Astrocyte (in vitro differentiated cells and primary cell): ENCODE data around the gene NXPH3. TPM values are rescaled to one million over a fixed set of nuclear protein-coding genes. Genes with fewer than 3 reads are reported as not detected.

Experiments
- DNase-seq: peaks from one replicate; pipeline ENCODE4 v3.0.0-alpha.2; 2010; ENCODE audit warnings: low read depth
- FAIRE-seq: peaks from 2 replicates; lab custom pipeline; 2011; peaks lifted over from hg19 to GRCh38; lab: Jason Lieb, UNC
- H2AFZ ChIP-seq: 2 replicates; pipeline ENCODE4 v1.6.0; 2012; ENCODE audit warnings: low read depth, low read length, inconsistent platforms
- H3K27ac ChIP-seq: 2 replicates; pipeline ENCODE4 v1.5.1; 2011; ENCODE audit warnings: low read depth, low read length, inconsistent platforms
- H3K27me3 ChIP-seq: 2 replicates; pipeline ENCODE4 v1.6.0; 2011; ENCODE audit warnings: low read length, inconsistent platforms; ENCODE audit not compliant: insufficient read depth
- H3K36me3 ChIP-seq: 2 replicates; pipeline ENCODE4 v1.5.1; 2011; ENCODE audit warnings: low read length, inconsistent platforms; ENCODE audit not compliant: insufficient read depth
- H3K4me1 ChIP-seq: 2 replicates; pipeline ENCODE4 v1.5.1; 2011; ENCODE audit warnings: low read length, inconsistent platforms; ENCODE audit not compliant: insufficient read depth
- H3K4me2 ChIP-seq: 2 replicates; pipeline ENCODE4 v1.6.0; 2012; ENCODE audit warnings: low read length, inconsistent platforms
- H3K4me3 ChIP-seq: 2 replicates; pipeline ENCODE4 v1.5.1; 2011; ENCODE audit warnings: low read depth, mild to moderate bottlenecking, low read length, inconsistent platforms; ENCODE audit not compliant: insufficient read depth
- H3K79me2 ChIP-seq: 2 replicates; pipeline ENCODE4 v1.6.0; 2012; ENCODE audit warnings: mild to moderate bottlenecking, low read length, inconsistent platforms; ENCODE audit not compliant: insufficient read depth
- H3K9ac ChIP-seq: 2 replicates; pipeline ENCODE4 v1.6.0; 2012; ENCODE audit warnings: mild to moderate bottlenecking, low read length, inconsistent platforms
- H3K9me3 ChIP-seq: 2 replicates; pipeline ENCODE4 v1.5.1; 2012; ENCODE audit warnings: low read depth, mild to moderate bottlenecking, low read length, inconsistent platforms; ENCODE audit not compliant: insufficient read depth
- H4K20me1 ChIP-seq: 2 replicates; pipeline ENCODE4 v1.6.0; 2012; ENCODE audit warnings: low read length, inconsistent platforms; ENCODE audit not compliant: insufficient read depth
- H3K27ac Mint-ChIP-seq: one replicate; pipeline ENCODE4 v1.8.0; 2021; ENCODE audit warnings: mild to moderate bottlenecking, mixed read lengths; ENCODE audit not compliant: unreplicated experiment
- H3K27me3 Mint-ChIP-seq: one replicate; pipeline ENCODE4 v1.8.0; 2021; ENCODE audit warnings: low read depth, mixed read lengths; ENCODE audit not compliant: unreplicated experiment
- H3K36me3 Mint-ChIP-seq: one replicate; pipeline ENCODE4 v1.8.0; 2021; ENCODE audit warnings: low read depth, mixed read lengths; ENCODE audit not compliant: unreplicated experiment
- H3K4me1 Mint-ChIP-seq: one replicate; pipeline ENCODE4 v1.8.0; 2021; ENCODE audit warnings: low read depth, mixed read lengths; ENCODE audit not compliant: unreplicated experiment
- H3K4me3 Mint-ChIP-seq: one replicate; pipeline ENCODE4 v1.8.0; 2021; ENCODE audit warnings: mild to moderate bottlenecking, moderate library complexity, mixed read lengths; ENCODE audit not compliant: unreplicated experiment
- H3K9me3 Mint-ChIP-seq: one replicate; pipeline ENCODE4 v1.8.0; 2021; ENCODE audit warnings: mild to moderate bottlenecking, mixed read lengths; ENCODE audit not compliant: unreplicated experiment
- CTCF ChIP-seq: IDR thresholded peaks from 2 replicates; pipeline ENCODE4 v1.5.1; 2011; ENCODE audit warnings: low read depth, mild to moderate bottlenecking, inconsistent platforms, low read length, moderate library complexity; ENCODE audit not compliant: insufficient read depth
- EZH2 ChIP-seq: IDR thresholded peaks from 2 replicates; pipeline ENCODE4 v1.6.1; 2012; ENCODE audit warnings: mild to moderate bottlenecking, low read length, inconsistent platforms; ENCODE audit not compliant: insufficient read depth
- total RNA-seq: library from RNA; stranded (reverse); gene quantifications from 2 replicates; pipeline ENCODE4 v1.2.1, GENCODE V29; 2021

Gene NXPH3
- total RNA-seq, 1 donor from 2014 or later = 0.43 TPM

- no peak for TF ChIP-seq EZH2
- no peak for TF ChIP-seq CTCF
- no peaks in the 10 kb centered on the region for H4K20me1 ChIP-seq
- no peaks in the 10 kb centered on the region for H3K79me2 ChIP-seq
- H3K4me2 ChIP-seq = no peak overlapping the region
- H3K9me3 Mint-ChIP-seq = no peaks in the 10 kb centered on the region
- no peak overlapping the region for H3K9ac ChIP-seq
- H3K27ac ChIP-seq = no peak overlapping the region
- no peaks in the 10 kb centered on the region for H3K27me3 Mint-ChIP-seq
- H2AFZ ChIP-seq = no peak overlapping the region
- no peak for DNase-seq
- no peak overlapping the region for H3K27ac Mint-ChIP-seq
- no peaks in the 10 kb centered on the region for H3K27me3 ChIP-seq
- no peaks in the 10 kb centered on the region for H3K9me3 ChIP-seq
- no peak overlapping the region for H3K4me3 Mint-ChIP-seq
- peaks cover 7% of the 10 kb centered on the region for H3K4me1 ChIP-seq
- no peak overlapping the region for H3K4me3 ChIP-seq
- peaks cover 10% of the 10 kb centered on the region for H3K36me3 Mint-ChIP-seq
- H3K36me3 ChIP-seq = peaks cover 44% of the 10 kb centered on the region
- peaks cover 7% of the 10 kb centered on the region for H3K4me1 Mint-ChIP-seq
- no peak for FAIRE-seq
These were observed 28.7 kb downstream of the NXPH3 start for GRCh38 chr17:49604314-49604869.

- no peaks in the 10 kb centered on the region for H3K4me1 ChIP-seq
These were observed 35.4 kb downstream of the NXPH3 start for GRCh38 chr17:49610883-49611584.

More at GRCh38 chr17:49610883-49611584, 35.4 kb downstream of the NXPH3 start:
- Histone ChIP-seq H2AFZ (no peak overlapping the region), H3K27me3 (no peaks in the 10 kb centered on the region), H3K4me3 (no peak overlapping the region), H3K9ac (no peak overlapping the region), H3K9me3 (no peaks in the 10 kb centered on the region), H4K20me1 (peaks cover 11% of the 10 kb centered on the region), H3K4me2 (no peak overlapping the region), H3K27ac (no peak overlapping the region), H3K79me2 (peaks cover 8% of the 10 kb centered on the region), H3K36me3 (peaks cover 32% of the 10 kb centered on the region)
- H3K4me1 Mint-ChIP-seq = no peaks in the 10 kb centered on the region
- peaks cover 29% of the 10 kb centered on the region for H3K36me3 Mint-ChIP-seq
- no peak overlapping the region for H3K27ac Mint-ChIP-seq
- H3K9me3 Mint-ChIP-seq = no peaks in the 10 kb centered on the region
- no peak for DNase-seq
- H3K27me3 Mint-ChIP-seq = no peaks in the 10 kb centered on the region
- no peak for TF ChIP-seq EZH2
- no peak for TF ChIP-seq CTCF
- no peak for FAIRE-seq
- no peak overlapping the region for H3K4me3 Mint-ChIP-seq
